Right atrium auricular region (tissue), 2 donors: ENCODE measurements around the gene KRT84. TPM values are rescaled to one million over a fixed set of nuclear protein-coding genes. Genes with fewer than 3 reads are reported as not detected.

Source experiments
- total RNA-seq, 2 donors: library from RNA; depleted of rRNA; stranded (reverse); fragments of >200 nt; gene quantifications; one replicate each; pipeline ENCODE4 v1.1.0, GENCODE V29; 2016

The KRT84 gene
- total RNA-seq, 2 donors from 2014 or later: 0.28 TPM; not detected in 1

Other genes with a start within 250 kb of the KRT84 start
- 1 to 10 TPM in 1 of 2 donors, under 1 TPM in 1; 0.30 to 1.5 TPM for gene KRT80, start 193.6 kb downstream of the KRT84 start, total RNA-seq
- gene KRT7, start 152.4 kb downstream of the KRT84 start, total RNA-seq: 10 to 100 TPM; 14.7 to 58.4 TPM
- not detected for gene KRT86, start 111.0 kb downstream of the KRT84 start, total RNA-seq
- not detected for gene KRT81, start 94.1 kb downstream of the KRT84 start, total RNA-seq
- gene KRT83, start 64.3 kb downstream of the KRT84 start, total RNA-seq: not detected
- gene KRT85, start 18.2 kb downstream of the KRT84 start, total RNA-seq: not detected
- gene KRT82, start 20.7 kb upstream of the KRT84 start, total RNA-seq: not detected
- gene KRT75, start 48.7 kb upstream of the KRT84 start, total RNA-seq: not detected
- gene KRT6B, start 66.5 kb upstream of the KRT84 start, total RNA-seq: not detected
- not detected for gene KRT6C, start 88.2 kb upstream of the KRT84 start, total RNA-seq
- gene KRT6A, start 107.6 kb upstream of the KRT84 start, total RNA-seq: 1 to 10 TPM in 1 of 2 donors, under 1 TPM in 1; 0.48 to 7.4 TPM
- gene KRT5, start 134.7 kb upstream of the KRT84 start, total RNA-seq: 10 to 100 TPM in 1 of 2 donors, 1 to 10 TPM in 1; 1.4 to 12.1 TPM
- not detected for gene KRT71, start 167.5 kb upstream of the KRT84 start, total RNA-seq
- 1 to 10 TPM in 1 of 2 donors, not detected in 1; 2.9 TPM for gene KRT74, start 188.2 kb upstream of the KRT84 start, total RNA-seq
- not detected for gene KRT72, start 215.8 kb upstream of the KRT84 start, total RNA-seq
- not detected for gene KRT73, start 232.9 kb upstream of the KRT84 start, total RNA-seq